Measurements from ENCODE around the gene ZBED3.
"Not testable (repeated sequence)": the region's sequence is repeated elsewhere in the genome, so short reads cannot be mapped to it uniquely, and the experiment has no call there.

The ZBED3 gene

GRCh38 chr5:77086689-77087483 is at the start of gene ZBED3:
Gene ZBED3 (minus strand): TSS chr5:77087285. CDS start chr5:77077878, 9,407 bp downstream.
- peak; percentile 57 to 78 for DNase-seq

- peak; percentile 75 to 90 for DNase-seq
These were observed 46.1 kb upstream of the ZBED3 start for GRCh38 chr5:77133061-77133758.

GRCh38 chr5:77131361-77131760 is 44.3 kb upstream of the ZBED3 start:
- no peak for DNase-seq

GRCh38 chr5:77129391-77129990 is 42.4 kb upstream of the ZBED3 start:
- DNase-seq, result peak in 1 of 2 experiments; percentile 62

- no peak for DNase-seq
These were observed 41.5 kb upstream of the ZBED3 start for GRCh38 chr5:77128411-77129061.

GRCh38 chr5:77123057-77123456 is 36.0 kb upstream of the ZBED3 start:
- DNase-seq, result no peak

GRCh38 chr5:77120706-77121105 is 33.6 kb upstream of the ZBED3 start:
- no peak for DNase-seq

- DNase-seq, result no peak
These were observed 33.0 kb upstream of the ZBED3 start for GRCh38 chr5:77120086-77120485.

GRCh38 chr5:77117161-77117560 is 30.1 kb upstream of the ZBED3 start:
- no peak for DNase-seq

GRCh38 chr5:77107035-77107434 is 19.9 kb upstream of the ZBED3 start:
- DNase-seq, result not testable (repeated sequence)

- DNase-seq, result no peak
These were observed 17.7 kb upstream of the ZBED3 start for GRCh38 chr5:77104813-77105212.

- no peak for DNase-seq
These were observed 16.4 kb upstream of the ZBED3 start for GRCh38 chr5:77103457-77103856.

GRCh38 chr5:77102549-77102948 is 15.5 kb upstream of the ZBED3 start:
- no peak for DNase-seq

- DNase-seq, result no peak
These were observed 14.2 kb upstream of the ZBED3 start for GRCh38 chr5:77101298-77101697.

- no peak for DNase-seq
These were observed 8.1 kb upstream of the ZBED3 start for GRCh38 chr5:77095189-77095588.

GRCh38 chr5:77087484-77088261 is 588 bp upstream of the ZBED3 start:
- DNase-seq, result no peak

GRCh38 chr5:77086368-77086688 is 757 bp downstream of the ZBED3 start:
- DNase-seq, result peak in 1 of 2 experiments; percentile 80

GRCh38 chr5:77083088-77083487 is 4.0 kb downstream of the ZBED3 start:
- no peak for DNase-seq

GRCh38 chr5:77082280-77082679 is 4.8 kb downstream of the ZBED3 start:
- no peak for DNase-seq

- DNase-seq, result no peak
These were observed 6.2 kb downstream of the ZBED3 start for GRCh38 chr5:77080905-77081304.

GRCh38 chr5:77080479-77080878 is 6.6 kb downstream of the ZBED3 start:
- DNase-seq, result not testable (repeated sequence)

- no peak for DNase-seq
These were observed 9.3 kb downstream of the ZBED3 start for GRCh38 chr5:77077829-77078176.
